Activated CD4-positive, alpha-beta T cell treated with anti-CD3 and anti-CD28 coated beads, Interleukin-2, amount 50 U/mL, for 1 hour (primary cell): ENCODE results near the gene PRLH.

Experiments used
- DNase-seq: peaks from one replicate; pipeline ENCODE4 v3.0.0-alpha.2; 2020

Gene PRLH

GRCh38 chr2:237566401-237567235, at the start of gene PRLH:
TSS of gene PRLH (plus strand) at chr2:237566574. CDS start at chr2:237566574, 0 bp downstream.
- no peak for DNase-seq

GRCh38 chr2:237517163-237517562, 49.2 kb upstream of the PRLH start:
- no peak for DNase-seq

- DNase-seq = no peak
These were observed 48.4 kb upstream of the PRLH start for GRCh38 chr2:237517990-237518389.

- no peak for DNase-seq
These were observed 46.7 kb upstream of the PRLH start for GRCh38 chr2:237519506-237520245.

- no peak for DNase-seq
These were observed 46.1 kb upstream of the PRLH start for GRCh38 chr2:237520290-237520689.

GRCh38 chr2:237524631-237525030, 41.7 kb upstream of the PRLH start:
- no peak for DNase-seq

GRCh38 chr2:237525559-237526157, 40.7 kb upstream of the PRLH start:
- no peak for DNase-seq

GRCh38 chr2:237527233-237527632, 39.1 kb upstream of the PRLH start:
- no peak for DNase-seq

- no peak for DNase-seq
These were observed 38.6 kb upstream of the PRLH start for GRCh38 chr2:237527766-237528165.

- DNase-seq = no peak
These were observed 36.6 kb upstream of the PRLH start for GRCh38 chr2:237529452-237530402.

GRCh38 chr2:237530472-237531433, 35.6 kb upstream of the PRLH start:
- no peak for DNase-seq

GRCh38 chr2:237532160-237532559, 34.2 kb upstream of the PRLH start:
- no peak for DNase-seq

- DNase-seq = no peak
These were observed 32.7 kb upstream of the PRLH start for GRCh38 chr2:237533668-237534161.

- no peak for DNase-seq
These were observed 32.0 kb upstream of the PRLH start for GRCh38 chr2:237534380-237534779.

- no peak for DNase-seq
These were observed 30.8 kb upstream of the PRLH start for GRCh38 chr2:237535385-237536082.

GRCh38 chr2:237536083-237536415, 30.3 kb upstream of the PRLH start:
- DNase-seq = no peak

GRCh38 chr2:237536617-237537016, 29.8 kb upstream of the PRLH start:
- DNase-seq = no peak

- DNase-seq = no peak
These were observed 28.2 kb upstream of the PRLH start for GRCh38 chr2:237538001-237538720.

GRCh38 chr2:237538901-237539300, 27.5 kb upstream of the PRLH start:
- no peak for DNase-seq

GRCh38 chr2:237539681-237540080, 26.7 kb upstream of the PRLH start:
- no peak for DNase-seq
